K562 (cell line): ENCODE data around the gene SULT1A1. TPM values are rescaled to one million over a fixed set of nuclear protein-coding genes. Genes with fewer than 3 reads are reported as not detected.
"Not testable (repeated sequence)": the region's sequence is repeated elsewhere in the genome, so short reads cannot be mapped to it uniquely, and the experiment has no call there.

Experiments
- ATAC-seq: fragments of 200-7000 bp; cut with Tn5 transposase; 3 replicates; pipeline ENCODE4 v1.9.1; 2020; ENCODE audit warnings: moderate library complexity
- BruUV-seq: library from RNA; stranded (reverse); fragments of 400-500 nt; replicated peaks from 2 replicates; lab custom pipeline; 2021; lab: Mats Ljungman, UMichigan
- CTCF ChIA-PET: fragments of 300-600 bp; formaldehyde crosslinking; extraction: SDS; loops from one replicate; lab custom pipeline; 2021; ENCODE audit warnings: low intra/inter-chr PET ratio; lab: Yijun Ruan, JAX
- POLR2A ChIA-PET: fragments of 300-600, 350-650 bp; sonication (Branson Sonifier 250); formaldehyde crosslinking; extraction: SDS; loops from one replicate; lab custom pipeline; 2021; ENCODE audit warnings: antibody characterized with exemption, inconsistent platforms; lab: Yijun Ruan, JAX
- DNase-seq, 4 experiments: peaks; one replicate each; pipeline versions ENCODE4 v3.0.0 to v3.0.0-alpha.2; 2011 to 2018; ENCODE audit warnings: low spot score in 3 of 4, mixed read lengths in 3 of 4; ENCODE audit errors: extremely low read depth in 1 of 4
- FAIRE-seq: peaks from 2 replicates; lab custom pipeline; 2011; peaks lifted over from hg19 to GRCh38; lab: Jason Lieb, UNC
- H2AFZ ChIP-seq: 2 replicates; pipeline ENCODE4 v1.6.0; 2011; ENCODE audit warnings: low read depth, low read length, control low read depth, inconsistent platforms
- H3K27ac ChIP-seq: fragments of 200-600 bp; 3 replicates; pipeline ENCODE4 v1.8.0; 2011; ENCODE audit warnings: low read depth, mild to moderate bottlenecking, control low read depth, inconsistent platforms, low read length, moderate library complexity, mixed read lengths; ENCODE audit errors: extremely low read depth
- H3K27me3 ChIP-seq, 2 experiments: fragments of 300-600 bp in 1 of 2; 2 replicates in 1 of 2; 3 replicates in 1 of 2; pipeline versions ENCODE4 v1.6.0 to v1.8.0; 2011; ENCODE audit warnings: inconsistent platforms in 2 of 2, low read length in 2 of 2, mild to moderate bottlenecking in 1 of 2, mixed read lengths in 1 of 2, moderate library complexity in 1 of 2; ENCODE audit not compliant: control insufficient read depth in 2 of 2, insufficient read depth in 2 of 2
- H3K36me3 ChIP-seq: fragments of 300-600 bp; 3 replicates; pipeline ENCODE4 v1.8.0; 2011; ENCODE audit warnings: mild to moderate bottlenecking, low read length, inconsistent platforms; ENCODE audit not compliant: control insufficient read depth, insufficient read depth
- H3K4me1 ChIP-seq, 2 experiments: fragments of 200-600 bp in 1 of 2; replicated peaks in 1 of 2; 2 replicates in 1 of 2; 3 replicates in 1 of 2; pipeline versions ENCODE4 v1.5.1 to v1.8.0; 2011; ENCODE audit warnings: inconsistent platforms in 2 of 2, low read length in 2 of 2, mild to moderate bottlenecking in 1 of 2, mixed read lengths in 1 of 2, moderate library complexity in 1 of 2; ENCODE audit not compliant: control insufficient read depth in 2 of 2, insufficient read depth in 2 of 2
- H3K4me2 ChIP-seq: 2 replicates; pipeline ENCODE4 v1.6.1; 2011; ENCODE audit warnings: low read length, control low read depth, inconsistent platforms, mixed read lengths; ENCODE audit not compliant: insufficient read depth
- H3K4me3 ChIP-seq: fragments of 200-600 bp; sonication (generic), shearing (Covaris generic); 2 replicates; pipeline ENCODE4 v1.5.1; 2016; ENCODE audit warnings: control low read depth, inconsistent platforms
- H3K79me2 ChIP-seq: fragments of 200-600 bp; 3 replicates; pipeline ENCODE4 v1.8.0; 2011; ENCODE audit warnings: low read length, inconsistent platforms; ENCODE audit not compliant: control insufficient read depth, insufficient read depth
- H3K9ac ChIP-seq, 2 experiments: 2 replicates each; pipeline versions ENCODE4 v1.6.0 to v1.6.1; 2011; ENCODE audit warnings: low read depth in 2 of 2, low read length in 2 of 2, control low read depth in 1 of 2, inconsistent platforms in 1 of 2, mild to moderate bottlenecking in 1 of 2, mixed read lengths in 1 of 2; ENCODE audit not compliant: insufficient read depth in 1 of 2
- H3K9me1 ChIP-seq: one replicate; pipeline ENCODE4 v1.6.0; 2011; ENCODE audit warnings: inconsistent platforms, mild to moderate bottlenecking, low read length, moderate library complexity; ENCODE audit not compliant: control insufficient read depth, insufficient read depth
- H3K9me3 ChIP-seq: replicated peaks from 2 replicates; pipeline ENCODE4 v1.5.1; 2011; ENCODE audit warnings: low read depth, low read length, inconsistent platforms; ENCODE audit not compliant: control insufficient read depth, insufficient read depth
- H4K20me1 ChIP-seq: replicated peaks from 2 replicates; pipeline ENCODE4 v1.6.1; 2011; ENCODE audit warnings: low read length, inconsistent platforms, mixed read lengths; ENCODE audit not compliant: control insufficient read depth, insufficient read depth
- CEBPB ChIP-seq: fragments of 450-650 bp; IDR thresholded peaks from 2 replicates; pipeline ENCODE4 v1.6.1; 2016; ENCODE audit warnings: missing genetic modification characterization, missing compliant biosample characterization
- FOSL1 ChIP-seq: fragments of 200-800 bp; sonication (Bioruptor generic); conservative IDR thresholded peaks from 2 replicates; pipeline ENCODE4 v1.6.1; 2016; ENCODE audit warnings: missing genetic modification characterization, missing compliant biosample characterization
- WGBS: fragments of 100-300 bp; shearing (Covaris generic); methylation state at CpG from one replicate; pipeline ENCODE4 v1.1.6; 2016; ENCODE audit warnings: low coverage, mixed read lengths; ENCODE audit not compliant: insufficient coverage; ENCODE audit errors: missing lambda C conversion rate; 5-methylcytosine and 5-hydroxymethylcytosine counted together
- in situ Hi-C: fragments of 300-500 bp; cut with MboI; formaldehyde crosslinking; loops from 4 replicates; pipeline ENCODE4 v1.15.0; 2018; ENCODE audit warnings: inconsistent platforms, mixed read lengths
- intact Hi-C: fragments of 100-400 bp; cut with micrococcal nuclease; formaldehyde crosslinking; loops from 2 replicates; pipeline ENCODE4 v1.14.2; 2022
- polyA plus RNA-seq, 8 experiments: library from polyadenylated mRNA; depleted of rRNA in 4 of 8; stranded (reverse) in 5 of 8; unstranded in 3 of 8; fragments of >200 nt; fragmentation: Nextera tagmentation in 2 of 8; fragmentation: Illumina TruSeq in 1 of 8; extraction: Ambion mirVana in 2 of 8; extraction: Trizol in 1 of 8; gene quantifications; 2 replicates each; pipeline versions ENCODE4 v1.2.1 to v1.2.3, GENCODE V29; 2011 to 2014; ENCODE audit warnings: inconsistent platforms in 1 of 8, missing spikeins in 1 of 8
- total RNA-seq, 7 experiments: library from RNA; depleted of rRNA in 6 of 7; stranded (reverse); fragments of >200 nt in 6 of 7; fragmentation: Illumina TruSeq in 2 of 7; extraction: Trizol in 2 of 7; gene quantifications; 2 replicates each; pipeline versions ENCODE4 v1.2.1 to v1.2.3, GENCODE V29; 2011 to 2021; ENCODE audit warnings: low replicate concordance in 1 of 7
- TF ChIP-seq, protein P1 (sequence below): sonication (generic); IDR thresholded peaks from 2 replicates; pipeline ENCODE4 v1.6.1; 2016
- TF ChIP-seq, protein P2 (sequence below), 2 experiments: fragments of 450-650 bp in 1 of 2; sonication (generic) in 1 of 2; formaldehyde crosslinking in 1 of 2; IDR thresholded peaks in 1 of 2; conservative IDR thresholded peaks in 1 of 2; 2 replicates each; pipeline versions ENCODE4 v1.6.1 to v1.8.1; 2016 to 2023; ENCODE audit warnings: mild to moderate bottlenecking in 2 of 2, moderate library complexity in 2 of 2, inconsistent platforms in 1 of 2, missing genetic modification reagents in 1 of 2
- TF ChIP-seq, protein P3 (sequence below), 2 experiments: IDR thresholded peaks in 1 of 2; conservative IDR thresholded peaks in 1 of 2; 2 replicates each; pipeline ENCODE4 v1.6.1; 2016; ENCODE audit warnings: low read depth in 2 of 2, mild to moderate bottlenecking in 1 of 2, missing compliant biosample characterization in 1 of 2, missing genetic modification characterization in 1 of 2, moderate library complexity in 1 of 2

The SULT1A1 gene
- total and polyA plus RNA-seq, 9 of the 15 experiments (the other 6 are each of a cell fraction or from before 2014, with no cell fraction given), result 3.4 to 30.1 (median 16.6) TPM

DNA sequence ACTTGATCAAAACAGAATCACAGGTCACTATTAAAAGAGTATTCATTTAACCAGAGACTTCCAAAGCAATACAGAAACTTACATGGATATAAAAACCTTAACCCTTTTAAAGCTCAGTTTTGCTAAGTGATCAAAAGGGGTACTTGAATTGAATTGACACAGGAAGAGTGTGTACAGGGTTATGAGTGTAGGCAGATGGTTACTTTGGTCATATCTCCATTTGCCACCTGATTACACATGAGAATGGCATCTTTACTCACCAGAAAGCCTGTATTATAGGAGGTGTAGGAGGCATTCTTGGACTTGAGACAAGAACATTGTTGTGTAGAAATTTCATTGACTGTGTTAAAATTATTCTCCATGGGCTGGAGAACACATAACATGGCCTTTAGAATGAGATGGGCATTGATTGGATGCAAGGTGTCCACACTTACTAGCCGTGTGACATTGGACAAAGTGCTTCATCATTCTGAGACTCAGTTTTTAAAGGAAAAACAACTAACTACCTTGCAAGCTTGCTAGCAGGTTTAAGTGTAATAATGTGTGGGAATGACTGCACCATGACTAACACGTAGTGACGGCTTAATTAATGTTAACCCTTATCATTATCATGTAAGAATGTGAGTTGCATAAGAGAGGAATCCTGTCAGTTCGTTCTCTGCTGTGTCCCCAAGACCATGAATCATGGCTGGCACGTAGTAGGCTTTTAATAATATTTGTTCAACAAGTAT, 26.4 kb upstream of the SULT1A1 start:
- 7% methylated on average over 5 of the region's 5 CpGs for WGBS
- TF ChIP-seq, protein P1, sequence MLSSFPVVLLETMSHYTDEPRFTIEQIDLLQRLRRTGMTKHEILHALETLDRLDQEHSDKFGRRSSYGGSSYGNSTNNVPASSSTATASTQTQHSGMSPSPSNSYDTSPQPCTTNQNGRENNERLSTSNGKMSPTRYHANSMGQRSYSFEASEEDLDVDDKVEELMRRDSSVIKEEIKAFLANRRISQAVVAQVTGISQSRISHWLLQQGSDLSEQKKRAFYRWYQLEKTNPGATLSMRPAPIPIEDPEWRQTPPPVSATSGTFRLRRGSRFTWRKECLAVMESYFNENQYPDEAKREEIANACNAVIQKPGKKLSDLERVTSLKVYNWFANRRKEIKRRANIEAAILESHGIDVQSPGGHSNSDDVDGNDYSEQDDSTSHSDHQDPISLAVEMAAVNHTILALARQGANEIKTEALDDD, result peak; percentile 63
- TF ChIP-seq FOSL1 (tag) (0 out of 2 replicates have a peak, but pooled peaks have one; percentile 17), CEBPB (tag) (peak; percentile 36; the same call in 1 of the 2 replicates)
- TF ChIP-seq, protein P2, sequence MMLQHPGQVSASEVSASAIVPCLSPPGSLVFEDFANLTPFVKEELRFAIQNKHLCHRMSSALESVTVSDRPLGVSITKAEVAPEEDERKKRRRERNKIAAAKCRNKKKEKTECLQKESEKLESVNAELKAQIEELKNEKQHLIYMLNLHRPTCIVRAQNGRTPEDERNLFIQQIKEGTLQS (IDR thresholded peaks at IDR 0.05), result peak; percentile 47; the same call in 1 of the 2 replicates
- TF ChIP-seq, protein P2 (CRISPR knock-in tag; conservative IDR thresholded peaks at IDR 0.05), result not testable (repeated sequence)
- TF ChIP-seq, protein P3, sequence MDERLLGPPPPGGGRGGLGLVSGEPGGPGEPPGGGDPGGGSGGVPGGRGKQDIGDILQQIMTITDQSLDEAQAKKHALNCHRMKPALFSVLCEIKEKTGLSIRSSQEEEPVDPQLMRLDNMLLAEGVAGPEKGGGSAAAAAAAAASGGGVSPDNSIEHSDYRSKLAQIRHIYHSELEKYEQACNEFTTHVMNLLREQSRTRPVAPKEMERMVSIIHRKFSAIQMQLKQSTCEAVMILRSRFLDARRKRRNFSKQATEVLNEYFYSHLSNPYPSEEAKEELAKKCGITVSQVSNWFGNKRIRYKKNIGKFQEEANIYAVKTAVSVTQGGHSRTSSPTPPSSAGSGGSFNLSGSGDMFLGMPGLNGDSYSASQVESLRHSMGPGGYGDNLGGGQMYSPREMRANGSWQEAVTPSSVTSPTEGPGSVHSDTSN (CRISPR knock-in tag; IDR thresholded peaks at IDR 0.05; ENCODE audit: low read depth), result not testable (repeated sequence)
- TF ChIP-seq, protein P3 (tag; conservative IDR thresholded peaks at IDR 0.05; ENCODE audit: low read depth), result peak; percentile 42; the same call in 1 of the 2 replicates
- intact Hi-C loops, in situ Hi-C loops, H3K4me2 ChIP-seq, H3K9me1 ChIP-seq, BruUV-seq, H3K9me3 ChIP-seq, H3K4me1 ChIP-seq, H3K79me2 ChIP-seq, POLR2A ChIA-PET, H3K9ac ChIP-seq, H3K4me3 ChIP-seq, H3K36me3 ChIP-seq, H2AFZ ChIP-seq, H4K20me1 ChIP-seq, ATAC-seq, DNase-seq, H3K27me3 ChIP-seq, FAIRE-seq, CTCF ChIA-PET, H3K27ac ChIP-seq: not testable (repeated sequence)
